Measurements from ENCODE around the gene MUC13.

MUC13 gene

DNA sequence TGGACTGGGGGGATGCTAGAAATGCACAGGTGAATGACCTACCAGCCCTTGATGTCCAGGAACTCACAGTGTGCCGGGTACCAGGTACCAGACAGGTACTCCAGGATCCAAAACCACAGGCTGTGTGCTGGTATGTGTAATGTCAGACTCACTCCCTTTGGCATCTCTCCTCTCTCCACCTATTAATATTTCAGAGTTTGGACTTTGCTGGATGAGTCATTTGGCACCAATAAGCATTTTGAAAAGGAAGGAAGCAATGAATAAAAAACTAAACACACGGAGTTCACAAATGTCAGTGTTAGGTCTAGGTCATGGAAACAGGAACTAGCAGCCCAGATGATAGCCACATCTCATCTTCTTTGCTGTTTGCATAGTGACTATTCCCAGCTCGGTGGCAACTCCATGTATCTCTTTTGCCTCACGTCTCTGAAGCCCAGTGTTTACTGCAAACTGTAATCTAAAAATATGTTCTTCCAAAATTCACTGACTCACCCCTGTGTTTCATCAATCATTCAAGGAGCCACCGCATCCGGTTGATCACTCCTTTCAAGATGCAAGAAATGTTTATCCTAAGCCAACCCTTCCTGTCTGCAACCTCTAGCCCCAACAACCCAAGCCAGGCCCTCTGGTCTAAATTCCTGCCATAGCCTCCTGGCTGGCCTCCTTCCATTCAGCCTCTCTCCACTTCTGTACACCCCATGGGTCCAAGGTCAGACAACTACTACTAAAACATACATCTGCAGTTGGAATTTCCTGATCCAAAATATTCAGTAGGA is 55.8 kb downstream of the MUC13 start:
- no peak for DNase-seq (ENCODE audit: low read depth)

DNA sequence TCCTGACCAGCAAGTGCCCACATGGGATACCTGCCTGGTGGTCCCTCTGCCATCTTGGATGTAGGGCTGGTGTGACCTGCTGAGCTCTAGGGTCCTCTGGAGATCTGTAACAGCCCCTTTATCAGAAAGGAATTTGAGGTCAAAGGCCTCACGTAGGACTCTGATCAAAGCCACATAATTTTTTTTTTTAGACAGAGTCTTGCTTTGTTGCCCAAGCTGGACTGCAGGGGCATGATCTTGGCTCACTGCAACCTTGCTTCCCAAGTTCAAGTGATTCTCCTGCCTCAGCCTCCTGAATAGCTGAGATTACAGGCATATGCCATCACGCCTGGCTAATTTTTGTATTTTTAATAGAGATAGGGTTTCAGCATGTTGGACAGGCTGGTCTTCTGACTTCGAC is 56.9 kb downstream of the MUC13 start:
- no peak for DNase-seq (ENCODE audit: low read depth)

DNA sequence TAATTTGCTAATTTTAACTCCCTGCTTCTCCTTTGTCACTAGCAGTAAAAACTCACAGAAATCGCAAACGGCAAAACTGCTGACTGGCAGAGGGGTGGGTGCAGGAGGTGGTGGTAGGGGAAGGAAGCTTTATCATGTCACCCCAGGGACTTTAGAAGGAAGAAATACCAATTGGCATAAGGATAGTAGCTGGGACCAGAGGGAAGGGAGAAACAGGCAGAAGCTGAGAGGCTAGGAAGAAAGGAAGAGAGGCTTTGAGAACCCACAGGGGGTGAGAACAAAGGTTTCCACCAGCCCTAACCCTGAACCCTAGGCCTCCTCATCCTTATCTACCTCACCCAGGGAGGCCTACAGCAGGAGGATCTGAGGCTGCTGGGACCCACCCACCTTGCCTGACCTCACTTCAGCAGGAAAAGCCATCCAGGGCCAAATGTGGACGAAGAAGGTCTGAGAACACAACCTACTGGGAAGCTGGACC is 58.1 kb downstream of the MUC13 start:
- no peak for DNase-seq (ENCODE audit: low read depth)

DNA sequence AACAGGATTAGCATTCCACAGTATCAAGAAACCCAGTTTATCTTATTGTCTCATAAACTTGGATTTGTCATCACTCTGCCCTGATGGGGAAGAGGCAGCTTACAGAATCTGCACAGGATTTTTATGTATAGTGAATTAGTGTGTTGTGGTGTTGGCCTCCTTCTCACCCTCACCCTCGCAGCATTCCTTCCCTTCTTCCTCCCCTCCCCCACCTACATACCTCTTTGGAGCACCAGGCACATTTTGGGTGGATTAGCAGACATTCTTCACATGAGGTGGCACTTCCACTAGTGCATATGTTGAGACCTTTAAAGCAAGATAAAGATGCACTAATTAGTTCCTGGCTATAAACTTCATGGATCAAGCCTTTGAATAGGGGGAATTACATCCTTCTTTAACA is 61.3 kb downstream of the MUC13 start:
- no peak for DNase-seq (ENCODE audit: low read depth)

DNA sequence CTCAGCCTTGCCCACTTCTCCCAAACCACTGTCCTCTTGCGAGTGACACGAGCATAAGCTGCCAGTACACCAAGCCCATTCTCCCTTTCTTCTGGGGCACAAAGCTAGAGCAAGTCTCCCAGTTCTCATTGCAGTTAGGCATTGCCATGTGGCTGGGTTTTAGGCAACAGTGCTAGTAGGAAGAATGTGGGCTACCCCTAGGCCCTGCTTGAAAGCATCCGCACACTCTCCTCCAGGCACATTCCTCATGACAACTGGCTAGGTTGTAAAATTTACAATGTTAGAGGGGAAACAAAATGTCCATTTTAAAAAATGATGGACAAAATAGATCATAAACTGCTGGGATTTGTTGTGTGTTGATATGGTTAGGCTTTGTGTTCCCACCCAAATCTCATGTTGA is 67.0 kb downstream of the MUC13 start:
- DNase-seq (ENCODE audit: low read depth) = no peak

DNA sequence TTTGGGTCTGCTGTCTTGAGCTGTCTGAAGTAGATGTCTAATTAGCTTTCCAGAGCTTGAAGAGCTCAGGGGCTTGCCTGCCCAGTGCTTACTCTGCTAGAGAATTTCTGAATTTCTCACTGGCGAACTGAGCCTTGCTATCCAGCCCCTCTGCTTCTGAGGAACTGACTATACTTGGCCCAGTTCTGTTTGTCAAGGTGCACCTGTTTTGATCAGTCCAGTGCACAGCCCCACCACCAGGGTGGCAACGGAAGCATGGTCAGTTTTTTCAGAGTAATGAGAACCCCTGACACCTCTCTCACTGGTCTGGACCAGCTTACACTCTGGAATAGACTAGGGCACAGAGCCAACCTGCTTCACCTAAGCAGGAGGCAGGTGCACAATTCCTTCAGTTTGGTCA is 72.5 kb downstream of the MUC13 start:
- DNase-seq (ENCODE audit: low read depth) = no peak

DNA sequence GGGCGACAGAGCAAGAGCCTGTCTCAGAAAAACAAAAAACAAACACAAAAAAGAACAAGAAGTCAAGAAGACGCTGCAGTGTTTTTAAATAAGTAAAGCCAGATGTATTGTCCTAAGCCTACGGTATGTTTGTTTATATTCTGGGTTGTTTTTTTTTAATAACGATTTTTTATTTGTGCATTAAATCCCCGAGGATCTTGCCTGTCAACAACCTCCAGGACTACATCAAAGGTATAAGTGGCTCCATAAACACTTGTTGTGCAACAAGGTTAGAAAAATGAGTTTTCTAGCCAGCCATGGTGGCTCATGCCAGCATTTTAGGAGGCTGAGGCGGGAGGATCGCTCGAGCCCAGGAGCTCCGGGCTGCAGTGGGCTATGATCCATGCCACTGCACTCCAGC is 73.5 kb downstream of the MUC13 start:
- no peak for DNase-seq (ENCODE audit: low read depth)

DNA sequence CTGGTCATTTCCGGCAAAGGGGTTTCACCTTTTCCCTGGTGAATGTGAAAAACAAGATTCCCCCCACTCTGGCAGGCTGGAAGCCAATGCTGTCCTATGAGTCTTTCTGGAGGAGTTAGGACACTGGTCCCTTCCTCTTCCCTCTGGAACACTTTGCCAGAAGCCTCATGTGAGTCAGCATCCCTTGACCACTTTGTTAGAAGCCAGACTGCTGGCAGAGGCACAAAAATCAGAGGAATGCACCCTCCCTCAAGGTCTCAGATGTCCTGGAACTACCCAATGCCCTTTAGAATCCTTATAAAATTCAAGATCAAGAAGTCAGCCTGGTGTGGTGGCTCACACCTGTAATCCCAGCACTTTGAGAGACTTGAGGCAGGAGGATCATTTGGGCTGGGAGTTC is 74.0 kb downstream of the MUC13 start:
- no peak for DNase-seq (ENCODE audit: low read depth)

DNA sequence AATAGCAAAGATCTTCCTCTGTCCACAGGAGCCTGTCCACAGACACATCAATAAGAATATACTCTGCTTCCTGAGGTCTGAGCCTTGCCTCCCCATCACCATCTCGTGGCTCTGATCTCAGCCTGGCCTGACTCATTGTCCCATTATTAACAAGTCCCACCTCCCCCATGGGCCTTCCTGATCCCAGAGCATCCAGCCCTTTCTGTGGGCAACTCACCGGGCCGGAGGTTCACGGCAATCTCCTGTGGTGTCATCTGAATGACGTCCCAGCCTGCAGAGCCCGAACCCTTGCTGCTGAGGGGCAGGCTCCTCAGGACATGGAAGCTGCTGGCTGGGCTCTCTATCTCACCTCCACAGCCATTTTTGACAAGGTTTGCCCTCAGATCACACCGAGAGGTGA is 75.5 kb downstream of the MUC13 start:
- no peak for DNase-seq (ENCODE audit: low read depth)

DNA sequence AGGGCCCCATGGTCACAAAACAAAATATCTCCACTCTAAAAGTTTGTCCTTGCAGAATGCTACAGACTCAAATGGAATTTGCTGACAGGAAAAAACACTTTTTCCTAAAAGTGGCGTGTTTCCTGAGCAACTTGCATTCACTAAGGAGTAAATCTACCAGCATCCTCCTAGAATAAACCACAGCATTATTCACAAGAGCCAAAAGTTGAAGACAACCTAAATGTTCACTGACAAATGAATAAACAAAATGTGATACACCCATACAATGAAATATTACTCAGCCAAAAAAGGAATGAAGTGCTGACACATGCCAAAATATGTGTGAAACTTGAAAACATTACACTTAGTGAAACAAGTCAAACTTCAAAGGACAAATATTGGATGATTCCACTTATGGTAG is 76.3 kb downstream of the MUC13 start:
- DNase-seq (ENCODE audit: low read depth) = no peak

DNA sequence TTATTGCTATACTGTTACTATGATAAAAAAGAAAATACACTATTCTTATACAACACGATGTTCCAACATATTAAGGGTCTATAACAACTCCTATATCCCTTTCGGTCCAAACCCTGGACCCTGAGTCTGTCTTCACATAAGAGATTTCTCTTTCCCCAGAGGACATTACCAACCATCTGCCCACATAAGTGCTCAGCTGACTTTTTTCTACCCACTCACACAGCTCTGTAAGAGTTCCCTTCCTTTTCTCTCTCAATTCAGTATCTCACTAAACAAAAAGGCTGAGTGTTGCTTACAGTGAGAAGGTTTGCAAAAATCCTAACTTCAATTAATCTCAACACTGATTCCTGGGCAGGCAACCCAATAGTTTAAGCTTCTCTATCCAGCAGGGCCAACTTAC is 77.9 kb downstream of the MUC13 start:
- DNase-seq (ENCODE audit: low read depth) = no peak
